Esophagus squamous epithelium (tissue), 5 donors: ENCODE results near the gene CASKIN1. TPM values are rescaled to one million over a fixed set of nuclear protein-coding genes. Genes with fewer than 3 reads are reported as not detected.

Experiments
- DNase-seq: peaks from one replicate; lab custom pipeline; 2025; lab: John Stamatoyannopoulos, UW
- H3K27ac ChIP-seq, 4 donors: fragments of 200-600 bp; sonication (generic); one replicate each; pipeline ENCODE4 v1.5.1; 2016 to 2019; ENCODE audit warnings: mild to moderate bottlenecking in 1 of 4
- H3K27me3 ChIP-seq, 4 donors: fragments of 200-600 bp; sonication (generic); 1 replicate in 3 of 4; 2 replicates in 1 of 4; pipeline versions ENCODE4 v1.5.1 to v1.6.0; 2017 to 2021; ENCODE audit warnings: antibody characterized with exemption in 1 of 4
- H3K36me3 ChIP-seq, 3 donors: fragments of 200-600 bp; sonication (generic); one replicate each; pipeline ENCODE4 v1.5.1; 2016 to 2019
- H3K4me1 ChIP-seq, 3 donors: fragments of 200-600 bp; sonication (generic); one replicate each; pipeline ENCODE4 v1.5.1; 2017 to 2019
- H3K4me3 ChIP-seq, 4 donors: fragments of 200-600 bp; sonication (generic); 1 replicate in 3 of 4; 2 replicates in 1 of 4; pipeline ENCODE4 v1.5.1; 2016 to 2019; ENCODE audit warnings: mild to moderate bottlenecking in 2 of 4, moderate library complexity in 1 of 4
- H3K9me3 ChIP-seq, 3 donors: fragments of 200-600 bp; sonication (generic); one replicate each; pipeline ENCODE4 v1.5.1; 2016 to 2019
- POLR2A ChIP-seq, 4 donors: fragments of 450-650 bp; IDR thresholded peaks; one replicate each; pipeline ENCODE4 v1.6.1; 2017; ENCODE audit warnings: antibody characterized with exemption in 4 of 4, mild to moderate bottlenecking in 4 of 4, moderate library complexity in 3 of 4
- WGBS, 2 donors: methylation state at CpG; one replicate each; pipeline ENCODE4 v1.1.5; 2018; 5-methylcytosine and 5-hydroxymethylcytosine counted together
- intact Hi-C: fragments of 100-400 bp; cut with DNase I; formaldehyde crosslinking; loops from one replicate; pipeline ENCODE4 v1.15.0; 2022
- total RNA-seq, 4 donors: library from RNA; depleted of rRNA; stranded (reverse); fragments of >200 nt; gene quantifications; one replicate each; pipeline ENCODE4 v1.1.0, GENCODE V29; 2016
- TF ChIP-seq, protein P1 (sequence below), 6 experiments: fragments of 450-650 bp in 4 of 6; fragments of 200-600 bp in 2 of 6; sonication (generic) in 2 of 6; IDR thresholded peaks; one replicate each; pipeline ENCODE4 v1.5.1; 2016 to 2019; ENCODE audit warnings: antibody characterized with exemption in 6 of 6, mild to moderate bottlenecking in 4 of 6, moderate library complexity in 4 of 6
- donor health status: DM: yes; HTN: yes; CAD: no.

CASKIN1 gene
- total RNA-seq, 4 donors from 2014 or later: 0.04 to 0.38 TPM; not detected in 2

DNA sequence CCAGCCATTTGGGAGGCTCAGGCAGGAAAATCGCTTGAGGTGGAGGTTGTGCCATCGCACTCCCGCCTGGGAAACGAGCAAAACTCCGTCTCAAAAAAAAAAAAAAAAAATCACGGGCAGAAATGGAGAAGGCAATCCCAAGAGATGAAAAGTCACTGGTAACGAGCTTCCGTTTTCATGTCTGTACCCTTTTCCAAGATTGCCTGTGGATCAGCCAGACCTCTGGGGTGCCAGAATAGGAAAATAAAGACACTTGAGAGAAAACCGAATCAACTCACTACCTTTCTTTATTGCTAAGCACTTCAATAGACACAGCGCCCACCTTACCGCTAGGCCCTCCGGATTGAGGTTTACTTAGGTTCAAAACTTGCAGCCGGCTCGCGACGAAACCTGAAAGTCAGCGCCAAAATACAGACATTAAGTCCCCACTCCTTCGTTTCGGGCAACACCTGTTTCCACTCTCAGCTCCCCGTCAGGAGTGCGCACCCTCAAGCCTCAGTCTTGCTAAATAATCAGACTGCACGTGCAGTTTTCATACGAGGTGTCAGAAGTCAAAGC is 41.8 kb downstream of the CASKIN1 start:
- Histone ChIP-seq H3K27me3 (no peaks in the 10 kb centered on the region), H3K36me3 (peaks cover 0 to 29% (median 6%) of the 10 kb centered on the region in 3 donors), H3K4me3 (peak overlapping the region; percentile 78 to 91 (median 82)), H3K27ac (peak overlapping the region; percentile 87 to 92 (median 90)), H3K9me3 (no peaks in the 10 kb centered on the region), H3K4me1 (peaks cover 83 to 91% (median 84%) of the 10 kb centered on the region in 3 donors)
- DNase-seq: no peak
- 2 to 3% methylated on average over 17 to 22 of the region's 23 CpGs for WGBS, 2 donors
- no peak for TF ChIP-seq POLR2A (IDR thresholded peaks at IDR 0.05)
- TF ChIP-seq, protein P1, sequence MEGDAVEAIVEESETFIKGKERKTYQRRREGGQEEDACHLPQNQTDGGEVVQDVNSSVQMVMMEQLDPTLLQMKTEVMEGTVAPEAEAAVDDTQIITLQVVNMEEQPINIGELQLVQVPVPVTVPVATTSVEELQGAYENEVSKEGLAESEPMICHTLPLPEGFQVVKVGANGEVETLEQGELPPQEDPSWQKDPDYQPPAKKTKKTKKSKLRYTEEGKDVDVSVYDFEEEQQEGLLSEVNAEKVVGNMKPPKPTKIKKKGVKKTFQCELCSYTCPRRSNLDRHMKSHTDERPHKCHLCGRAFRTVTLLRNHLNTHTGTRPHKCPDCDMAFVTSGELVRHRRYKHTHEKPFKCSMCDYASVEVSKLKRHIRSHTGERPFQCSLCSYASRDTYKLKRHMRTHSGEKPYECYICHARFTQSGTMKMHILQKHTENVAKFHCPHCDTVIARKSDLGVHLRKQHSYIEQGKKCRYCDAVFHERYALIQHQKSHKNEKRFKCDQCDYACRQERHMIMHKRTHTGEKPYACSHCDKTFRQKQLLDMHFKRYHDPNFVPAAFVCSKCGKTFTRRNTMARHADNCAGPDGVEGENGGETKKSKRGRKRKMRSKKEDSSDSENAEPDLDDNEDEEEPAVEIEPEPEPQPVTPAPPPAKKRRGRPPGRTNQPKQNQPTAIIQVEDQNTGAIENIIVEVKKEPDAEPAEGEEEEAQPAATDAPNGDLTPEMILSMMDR (IDR thresholded peaks at IDR 0.05): no peak
- intact Hi-C loops: no loop called here

DNA sequence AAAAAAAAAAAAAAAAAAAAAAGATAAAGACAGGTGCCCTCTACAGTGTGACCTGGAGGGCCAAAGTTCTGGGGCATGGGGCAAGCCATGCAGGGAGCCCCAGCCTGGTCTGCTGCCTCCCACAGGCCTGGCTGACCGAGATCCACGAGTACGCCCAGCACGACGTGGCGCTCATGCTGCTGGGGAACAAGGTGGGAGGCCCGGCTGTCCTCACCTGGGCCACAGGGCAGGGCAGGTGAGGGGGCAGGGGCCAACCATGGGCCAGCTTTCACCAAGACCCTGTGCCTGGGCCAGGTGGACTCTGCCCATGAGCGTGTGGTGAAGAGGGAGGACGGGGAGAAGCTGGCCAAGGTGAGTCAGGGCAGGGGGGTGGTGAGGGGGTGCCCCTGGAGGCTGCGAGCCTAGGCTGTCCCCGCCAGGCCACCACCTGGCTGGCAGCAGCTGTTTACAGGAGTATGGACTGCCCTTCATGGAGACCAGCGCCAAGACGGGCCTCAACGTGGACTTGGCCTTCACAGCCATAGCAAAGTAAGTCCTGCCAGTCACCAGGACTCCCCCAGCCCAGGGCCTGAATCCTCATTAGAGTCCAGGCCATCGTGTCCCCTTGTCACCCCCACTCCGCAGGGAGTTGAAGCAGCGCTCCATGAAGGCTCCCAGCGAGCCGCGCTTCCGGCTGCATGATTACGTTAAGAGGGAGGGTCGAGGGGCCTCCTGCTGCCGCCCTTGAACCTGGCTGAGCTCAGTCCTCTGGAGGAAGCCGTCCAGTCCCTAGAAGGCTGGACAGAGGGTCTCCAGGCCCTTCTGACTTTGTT is 43.5 kb downstream of the CASKIN1 start:
- no peaks in the 10 kb centered on the region for H3K9me3 ChIP-seq
- no peak for DNase-seq
- WGBS, 2 donors: 20 to 23% methylated on average over 9 to 11 of the region's 25 CpGs
- TF ChIP-seq POLR2A (IDR thresholded peaks at IDR 0.05): no peak
- TF ChIP-seq, protein P1 (IDR thresholded peaks at IDR 0.05): no peak
- H3K27me3 ChIP-seq: no peaks in the 10 kb centered on the region
- intact Hi-C loops: no loop called here
- peak overlapping the region; percentile 86 to 92 (median 89) for H3K27ac ChIP-seq
- peaks cover 0 to 29% (median 6%) of the 10 kb centered on the region in 3 donors for H3K36me3 ChIP-seq
- peak overlapping the region; percentile 78 to 91 (median 82) for H3K4me3 ChIP-seq
- H3K4me1 ChIP-seq: peaks cover 80 to 91% (median 83%) of the 10 kb centered on the region in 3 donors

DNA sequence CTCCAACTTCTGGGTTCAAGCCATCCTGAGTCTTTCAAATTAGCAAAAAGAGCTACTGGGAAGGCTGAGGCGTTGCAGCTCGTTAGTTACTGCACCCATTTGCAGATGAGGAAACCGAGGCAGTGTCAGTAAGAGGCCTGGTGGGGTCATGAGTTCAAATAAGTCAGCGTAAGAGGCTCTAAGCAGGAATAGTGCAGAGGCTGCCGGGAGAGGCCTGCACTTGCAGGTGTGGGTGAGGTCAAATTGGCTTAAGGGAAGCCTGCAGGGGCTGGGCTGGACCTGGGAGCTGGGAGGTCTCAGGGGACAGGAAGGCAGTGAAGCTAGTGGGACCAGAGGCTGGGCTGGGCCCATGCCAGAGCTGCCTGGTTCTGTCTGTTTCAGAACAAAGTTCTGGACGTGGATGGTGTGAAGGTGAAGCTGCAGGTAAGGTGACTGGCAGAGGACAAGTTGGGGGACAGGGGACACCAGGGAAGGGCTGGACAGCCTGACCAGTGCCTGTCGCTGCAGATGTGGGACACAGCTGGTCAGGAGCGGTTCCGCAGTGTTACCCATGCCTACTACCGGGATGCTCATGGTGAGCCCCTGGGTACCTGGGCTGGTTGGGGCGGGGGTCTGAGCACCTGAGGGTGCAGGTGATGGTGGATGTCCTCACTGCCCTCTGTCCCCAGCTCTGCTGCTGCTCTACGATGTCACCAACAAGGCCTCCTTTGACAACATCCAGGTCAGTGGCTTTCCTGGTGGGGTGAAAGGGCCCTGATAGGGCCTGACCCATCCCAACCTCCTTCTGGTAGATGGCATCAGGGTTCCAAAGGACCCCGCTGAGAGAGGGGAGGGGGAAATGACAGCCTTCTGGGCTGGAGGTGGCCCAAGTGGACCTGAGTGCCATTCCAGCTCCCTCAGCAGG is 45.0 kb downstream of the CASKIN1 start:
- DNase-seq: no peak
- Histone ChIP-seq H3K27ac (peak overlapping the region; percentile 67 to 92 (median 89)), H3K9me3 (no peaks in the 10 kb centered on the region), H3K4me3 (peak overlapping the region in 1 of 4 donors; percentile 91), H3K4me1 (peaks cover 69 to 83% (median 72%) of the 10 kb centered on the region in 3 donors), H3K36me3 (peaks cover 0 to 29% (median 6%) of the 10 kb centered on the region in 3 donors), H3K27me3 (no peaks in the 10 kb centered on the region)
- WGBS, 2 donors: 32 to 49% methylated on average over 6 to 9 of the region's 13 CpGs
- no peak for TF ChIP-seq POLR2A (IDR thresholded peaks at IDR 0.05)
- TF ChIP-seq, protein P1 (IDR thresholded peaks at IDR 0.05): no peak
- intact Hi-C loops: no loop called here

DNA sequence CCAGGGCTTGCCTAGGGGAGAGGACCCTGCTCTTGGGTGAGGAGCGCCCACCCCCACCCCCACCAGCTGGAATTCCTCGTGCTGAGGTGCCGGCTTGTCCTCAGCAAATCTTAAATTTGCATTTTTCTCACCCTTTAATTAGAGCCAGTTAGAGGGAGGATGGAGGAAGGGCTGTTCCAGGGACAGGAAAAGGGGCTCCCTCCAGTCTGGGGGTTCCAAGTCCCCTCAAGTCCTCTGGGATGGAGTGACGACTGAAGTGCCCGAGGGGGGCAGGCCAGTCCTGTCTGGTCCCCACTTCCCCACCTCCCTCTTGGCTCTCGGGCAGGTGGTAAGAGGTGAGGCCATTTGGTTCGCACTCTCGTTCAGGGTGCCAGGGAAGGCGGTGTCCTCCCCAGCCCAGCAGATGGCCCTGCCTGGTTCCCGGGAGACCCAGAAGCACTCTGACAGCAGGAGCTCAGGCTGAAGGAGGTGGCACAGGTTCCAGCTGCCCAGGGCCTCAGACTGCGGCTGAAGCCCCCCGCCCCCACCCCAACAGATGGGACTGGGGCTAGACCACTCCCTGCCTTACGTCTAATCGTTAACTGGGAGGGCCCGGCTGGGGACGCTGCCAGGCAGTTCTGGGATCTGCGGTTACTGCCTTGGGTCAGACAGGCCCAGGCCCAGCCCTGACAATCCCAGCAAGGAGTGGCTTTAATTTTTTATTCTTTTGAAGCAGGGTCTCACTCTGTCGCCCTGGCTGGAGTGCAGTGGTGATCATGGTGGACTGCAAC is 45.8 kb downstream of the CASKIN1 start:
- H3K4me3 ChIP-seq: peak overlapping the region in 1 of 4 donors; percentile 91
- intact Hi-C loops: no loop called here

More for the DNA sequence above, 45.8 kb downstream of the CASKIN1 start:
- no peaks in the 10 kb centered on the region for H3K27me3 ChIP-seq
- DNase-seq: no peak
- 0 to 36% methylated on average over 3 to 4 of the region's 18 CpGs for WGBS, 2 donors
- H3K36me3 ChIP-seq: peaks cover 0 to 29% (median 6%) of the 10 kb centered on the region in 3 donors
- TF ChIP-seq, protein P1 (IDR thresholded peaks at IDR 0.05): no peak
- no peak for TF ChIP-seq POLR2A (IDR thresholded peaks at IDR 0.05)
- H3K9me3 ChIP-seq: no peaks in the 10 kb centered on the region
- H3K27ac ChIP-seq: peak overlapping the region; percentile 67 to 92 (median 89)
- peaks cover 67 to 77% (median 68%) of the 10 kb centered on the region in 3 donors for H3K4me1 ChIP-seq
